Peyer's patch (tissue), 4 donors: Measurements from ENCODE around the gene SETD6.

Experiments used
- POLR2A ChIP-seq, 2 donors: fragments of 450-650 bp; IDR thresholded peaks; one replicate each; pipeline ENCODE4 v1.5.1; 2017; ENCODE audit warnings: antibody characterized with exemption in 2 of 2, mild to moderate bottlenecking in 2 of 2, moderate library complexity in 2 of 2
- TF ChIP-seq, protein P1 (sequence below), 6 experiments: fragments of 450-650 bp in 4 of 6; fragments of 200-600 bp in 2 of 6; sonication (generic) in 1 of 6; IDR thresholded peaks; one replicate each; pipeline ENCODE4 v1.5.1; 2017 to 2019; ENCODE audit warnings: antibody characterized with exemption in 6 of 6, mild to moderate bottlenecking in 3 of 6, moderate library complexity in 1 of 6

- TF ChIP-seq, protein P1, sequence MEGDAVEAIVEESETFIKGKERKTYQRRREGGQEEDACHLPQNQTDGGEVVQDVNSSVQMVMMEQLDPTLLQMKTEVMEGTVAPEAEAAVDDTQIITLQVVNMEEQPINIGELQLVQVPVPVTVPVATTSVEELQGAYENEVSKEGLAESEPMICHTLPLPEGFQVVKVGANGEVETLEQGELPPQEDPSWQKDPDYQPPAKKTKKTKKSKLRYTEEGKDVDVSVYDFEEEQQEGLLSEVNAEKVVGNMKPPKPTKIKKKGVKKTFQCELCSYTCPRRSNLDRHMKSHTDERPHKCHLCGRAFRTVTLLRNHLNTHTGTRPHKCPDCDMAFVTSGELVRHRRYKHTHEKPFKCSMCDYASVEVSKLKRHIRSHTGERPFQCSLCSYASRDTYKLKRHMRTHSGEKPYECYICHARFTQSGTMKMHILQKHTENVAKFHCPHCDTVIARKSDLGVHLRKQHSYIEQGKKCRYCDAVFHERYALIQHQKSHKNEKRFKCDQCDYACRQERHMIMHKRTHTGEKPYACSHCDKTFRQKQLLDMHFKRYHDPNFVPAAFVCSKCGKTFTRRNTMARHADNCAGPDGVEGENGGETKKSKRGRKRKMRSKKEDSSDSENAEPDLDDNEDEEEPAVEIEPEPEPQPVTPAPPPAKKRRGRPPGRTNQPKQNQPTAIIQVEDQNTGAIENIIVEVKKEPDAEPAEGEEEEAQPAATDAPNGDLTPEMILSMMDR (IDR thresholded peaks at IDR 0.05): no peak
- TF ChIP-seq POLR2A (IDR thresholded peaks at IDR 0.05): no peak
Observed at GRCh38 chr16:58530179-58530578, 14.9 kb downstream of the SETD6 start.
